Subcutaneous preadipocyte (primary cell): ENCODE results near the gene IFITM2. TPM values are rescaled to one million over a fixed set of nuclear protein-coding genes. Genes with fewer than 3 reads are reported as not detected.

Experiments
- small RNA-seq: library from RNA; depleted of rRNA; stranded (forward); fragments of <200 nt; gene quantifications from one replicate; pipeline ENCODE3, GENCODE V24; 2012
- total RNA-seq: library from RNA; depleted of rRNA; stranded (reverse); fragments of >200 nt; gene quantifications from 2 replicates; pipeline ENCODE4 v1.2.3, GENCODE V29; 2012

Gene IFITM2
- 62.6 and 170 TPM in 2 replicates for total RNA-seq

DNA sequence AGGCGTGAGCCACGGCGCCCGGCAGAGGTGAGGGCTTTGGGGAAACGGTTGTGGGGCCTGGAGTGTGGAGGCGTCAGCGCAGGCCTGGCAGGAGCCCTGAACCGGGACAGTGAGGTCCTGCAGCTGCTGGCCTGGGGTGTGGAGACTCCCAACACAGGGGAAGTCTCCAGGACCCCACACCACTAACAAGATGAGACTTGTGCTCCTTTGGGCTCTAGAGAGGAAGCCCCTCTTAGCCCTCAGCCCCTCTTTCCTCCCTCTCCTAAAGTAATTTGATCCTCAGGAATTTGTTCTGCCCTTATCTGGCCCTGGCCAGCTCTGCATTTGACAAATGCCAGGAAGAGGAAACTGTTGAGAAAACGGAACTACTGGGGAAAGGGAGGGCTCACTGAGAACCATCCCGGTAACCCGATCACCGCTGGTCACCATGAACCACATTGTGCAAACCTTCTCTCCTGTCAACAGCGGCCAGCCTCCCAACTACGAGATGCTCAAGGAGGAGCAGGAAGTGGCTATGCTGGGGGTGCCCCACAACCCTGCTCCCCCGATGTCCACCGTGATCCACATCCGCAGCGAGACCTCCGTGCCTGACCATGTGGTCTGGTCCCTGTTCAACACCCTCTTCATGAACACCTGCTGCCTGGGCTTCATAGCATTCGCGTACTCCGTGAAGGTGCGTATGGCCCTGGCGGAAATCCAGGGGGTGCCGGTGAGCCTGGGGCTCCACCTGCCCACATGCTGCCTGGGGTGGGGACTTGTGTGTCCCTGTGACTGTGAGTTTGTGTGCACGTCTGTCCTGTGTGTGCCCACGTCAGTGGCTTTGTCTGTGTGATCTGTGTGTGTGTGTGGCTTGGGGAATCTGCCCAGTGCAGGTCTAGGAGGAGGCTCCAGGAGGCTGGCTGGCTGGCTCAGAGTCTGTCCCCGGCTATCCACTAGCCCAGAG, at the start of gene IFITM2:
TSS of gene IFITM2 (plus strand) at position 51 of the 943 bp plus-strand sequence. CDS start at position 428, 377 bp downstream.

GRCh38 chr11:278001-278951, 29.3 kb upstream of the IFITM2 start, which contains the start of gene NLRP6:
Gene NLRP6 (plus strand): TSS chr11:278407. CDS start chr11:278570, 163 bp downstream.

GRCh38 chr11:288478-289397, 18.9 kb upstream of the IFITM2 start, which contains the start of gene PGGHG:
Gene PGGHG (plus strand): TSS chr11:289126. CDS start chr11:289817, 691 bp downstream.

DNA sequence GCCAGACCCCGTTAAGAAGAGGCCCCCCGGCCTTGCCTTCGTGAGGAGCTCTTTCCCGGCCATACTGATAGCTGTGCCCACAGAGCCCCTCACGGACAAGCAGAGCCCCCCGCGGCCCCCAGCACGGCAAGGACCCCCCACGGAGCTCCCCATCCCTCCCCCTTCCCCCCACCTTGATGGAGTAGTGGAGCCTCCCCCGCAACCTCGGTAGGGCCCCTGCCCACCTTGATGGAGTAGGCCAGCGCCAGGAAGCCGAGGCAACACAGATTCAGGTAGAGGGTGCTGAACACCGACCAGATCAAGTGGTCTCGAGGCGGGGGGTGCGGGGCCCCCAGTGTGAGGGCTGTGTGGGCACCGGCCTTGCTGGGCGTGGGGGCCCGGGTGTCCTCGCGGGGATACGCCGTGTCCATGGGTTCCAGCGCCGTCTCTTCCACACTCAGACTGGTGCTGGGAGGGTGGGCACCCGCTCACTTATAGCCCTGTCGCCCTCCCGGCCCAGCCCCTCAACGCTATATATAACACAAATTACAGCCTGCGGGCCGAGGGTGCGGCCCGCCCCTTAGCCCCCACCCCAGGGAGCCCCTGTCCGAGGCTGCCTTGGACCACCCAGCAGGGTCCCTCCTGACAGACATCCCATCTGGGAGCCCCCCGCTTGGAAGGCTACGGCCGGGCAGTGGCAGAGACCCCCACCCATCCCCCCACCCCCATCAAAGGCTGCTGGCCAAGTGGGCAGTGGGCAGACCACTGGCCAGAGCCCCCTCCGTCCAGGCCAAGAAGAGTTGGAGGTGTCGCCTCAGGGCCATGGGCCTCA, 8.3 kb upstream of the IFITM2 start, which contains the start of gene IFITM5:
TSS of gene IFITM5 (minus strand) at position 446 of the 811 bp plus-strand sequence. CDS start at position 410, 36 bp downstream.

GRCh38 chr11:313787-314553, 6.4 kb downstream of the IFITM2 start, which contains the start of gene IFITM1:
Gene IFITM1 (plus strand): TSS chr11:314040. CDS start chr11:314171, 131 bp downstream.

Small RNA genes within 50 kb of the gene (small RNA-seq; reads per million reads assigned to genes)
- not detected for gene AC136475.6

Other genes starting within 250 kb of the IFITM2 start
- gene SCGB1C1, start 114.7 kb upstream of the IFITM2 start, total RNA-seq, result not detected in 2 replicates
- 16.4 and 17.3 TPM in 2 replicates for gene BET1L, start 100.4 kb upstream of the IFITM2 start, total RNA-seq
- gene RIC8A, start 100.1 kb upstream of the IFITM2 start, total RNA-seq, result 95.9 and 130 TPM in 2 replicates
- gene SIRT3, start 71.5 kb upstream of the IFITM2 start, total RNA-seq, result 8.0 and 11.8 TPM in 2 replicates
- gene PSMD13, start 70.8 kb upstream of the IFITM2 start, total RNA-seq, result 117 TPM in 2 replicates
- under 0.01 TPM in 1 of 2 replicates, not detected in the other for gene NLRP6, start 29.4 kb upstream of the IFITM2 start, total RNA-seq
- 11.0 and 11.7 TPM in 2 replicates for gene PGGHG, start 18.7 kb upstream of the IFITM2 start, total RNA-seq
- not detected in 2 replicates for gene IFITM5, start 8.3 kb upstream of the IFITM2 start, total RNA-seq
- gene IFITM1, start 6.2 kb downstream of the IFITM2 start, total RNA-seq, result 9.6 and 32.7 TPM in 2 replicates
- 60.0 and 93.0 TPM in 2 replicates for gene IFITM3, start 13.0 kb downstream of the IFITM2 start, total RNA-seq
- gene B4GALNT4, start 61.7 kb downstream of the IFITM2 start, total RNA-seq, result 0.59 and 0.73 TPM in 2 replicates
- 1.8 and 2.5 TPM in 2 replicates for gene PKP3, start 86.4 kb downstream of the IFITM2 start, total RNA-seq
- gene SIGIRR, start 107.2 kb downstream of the IFITM2 start, total RNA-seq, result 18.6 and 18.7 TPM in 2 replicates
- gene ANO9, start 134.2 kb downstream of the IFITM2 start, total RNA-seq, result under 0.01 TPM in 1 of 2 replicates, not detected in the other
- 29.4 and 36.2 TPM in 2 replicates for gene PTDSS2, start 142.5 kb downstream of the IFITM2 start, total RNA-seq
- gene RNH1, start 199.4 kb downstream of the IFITM2 start, total RNA-seq, result 425 and 460 TPM in 2 replicates
- gene HRAS, start 227.8 kb downstream of the IFITM2 start, total RNA-seq, result 50.2 and 54.0 TPM in 2 replicates
- 0.20 and 0.37 TPM in 2 replicates for gene LRRC56, start 229.7 kb downstream of the IFITM2 start, total RNA-seq